ENCODE results near the gene FOXJ1.

FOXJ1 gene

GRCh38 chr17:76123749-76124581 is 17.1 kb downstream of the FOXJ1 start:
- TF ChIP-seq CTCF (conservative IDR thresholded peaks at IDR 0.05; ENCODE audit: low read length) (no peak), EZH2phosphoT487 (IDR thresholded peaks at IDR 0.05; ENCODE audit: borderline replicate concordance) (no peak)

GRCh38 chr17:76123191-76123499 is 17.9 kb downstream of the FOXJ1 start:
- TF ChIP-seq CTCF (conservative IDR thresholded peaks at IDR 0.05; ENCODE audit: low read length) (no peak), EZH2phosphoT487 (IDR thresholded peaks at IDR 0.05; ENCODE audit: borderline replicate concordance) (no peak)
- H3K36me3 ChIP-seq (ENCODE audit: insufficient read depth, low read length): no peaks in the 10 kb centered on the region
- H3F3A ChIP-seq (ENCODE audit: low read depth): no peaks in the 10 kb centered on the region
- H2AFZ ChIP-seq (ENCODE audit: low read length): no peak overlapping the region
- H3K4me3 ChIP-seq (ENCODE audit: low read length, poor library complexity, severe bottlenecking): no peak overlapping the region
- H3K4me1 ChIP-seq (ENCODE audit: insufficient read depth, low read length, poor library complexity, severe bottlenecking): no peaks in the 10 kb centered on the region
- no peaks in the 10 kb centered on the region for H3K27me3 ChIP-seq (ENCODE audit: insufficient read depth, low read length, poor library complexity, severe bottlenecking)
- no peaks in the 10 kb centered on the region for H3K9me2 ChIP-seq (replicated peaks; ENCODE audit: low read depth, low read length)
- no peak overlapping the region for H3K4me2 ChIP-seq (ENCODE audit: low read depth, low read length, poor library complexity, severe bottlenecking)
- H3K79me2 ChIP-seq (ENCODE audit: insufficient read depth, low read length): no peaks in the 10 kb centered on the region
- no peak overlapping the region for H3K9ac ChIP-seq (ENCODE audit: low read depth, low read length, poor library complexity, severe bottlenecking)
- H3K9me3 ChIP-seq (ENCODE audit: insufficient read depth, low read depth, low read length): no peaks in the 10 kb centered on the region
- H4K20me1 ChIP-seq (ENCODE audit: insufficient read depth, low read length, poor library complexity, severe bottlenecking): no peaks in the 10 kb centered on the region

More at GRCh38 chr17:76123749-76124581, 17.1 kb downstream of the FOXJ1 start:
- Histone ChIP-seq H2AFZ (ENCODE audit: low read length) (no peak overlapping the region), H3K9ac (ENCODE audit: low read depth, low read length, poor library complexity, severe bottlenecking) (no peak overlapping the region), H3K4me2 (ENCODE audit: low read depth, low read length, poor library complexity, severe bottlenecking) (no peak overlapping the region), H3K79me2 (ENCODE audit: insufficient read depth, low read length) (no peaks in the 10 kb centered on the region), H3K9me3 (ENCODE audit: insufficient read depth, low read depth, low read length) (no peaks in the 10 kb centered on the region), H3K4me3 (ENCODE audit: low read length, poor library complexity, severe bottlenecking) (no peak overlapping the region), H4K20me1 (ENCODE audit: insufficient read depth, low read length, poor library complexity, severe bottlenecking) (no peaks in the 10 kb centered on the region), H3F3A (ENCODE audit: low read depth) (no peaks in the 10 kb centered on the region), H3K36me3 (ENCODE audit: insufficient read depth, low read length) (no peaks in the 10 kb centered on the region), H3K27me3 (ENCODE audit: insufficient read depth, low read length, poor library complexity, severe bottlenecking) (no peaks in the 10 kb centered on the region), H3K9me2 (replicated peaks; ENCODE audit: low read depth, low read length) (no peaks in the 10 kb centered on the region), H3K4me1 (ENCODE audit: insufficient read depth, low read length, poor library complexity, severe bottlenecking) (no peaks in the 10 kb centered on the region)

DNA sequence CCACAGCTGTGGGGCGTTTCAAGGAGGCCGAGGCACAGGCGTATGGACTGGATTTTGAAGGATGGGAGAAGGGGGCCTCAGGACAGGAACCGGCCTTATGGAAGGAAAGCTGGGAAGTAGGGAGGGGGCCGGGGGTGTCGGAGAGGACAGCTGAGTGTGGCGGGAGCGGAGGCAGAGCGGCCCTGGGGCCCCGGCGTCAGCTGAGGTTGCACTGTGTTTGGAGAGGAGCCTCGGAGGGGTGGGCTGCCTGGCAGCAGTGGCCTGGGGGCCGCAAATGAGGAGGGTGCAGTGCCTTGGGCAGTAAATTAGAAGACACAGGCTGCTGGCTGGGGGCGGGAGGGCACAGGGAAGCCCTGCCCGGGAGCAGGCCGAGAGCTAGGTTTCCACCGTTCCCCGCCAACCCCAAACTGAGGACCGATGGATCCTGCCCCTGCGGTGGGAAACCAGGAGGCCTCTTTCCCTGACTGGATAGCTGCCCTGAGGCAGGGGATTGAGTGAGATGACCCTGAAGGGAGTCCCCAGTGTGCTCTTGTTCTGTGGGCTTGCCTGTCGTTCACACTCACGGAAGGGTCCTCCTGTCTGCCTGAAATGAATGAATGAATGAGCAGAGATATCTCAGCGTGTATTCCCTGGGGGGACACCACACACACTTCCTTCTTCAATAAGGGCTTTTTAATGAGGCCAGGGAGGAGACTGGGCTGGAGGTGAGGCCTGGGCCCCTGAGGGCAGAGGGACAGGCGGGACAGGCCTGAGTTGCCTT is 18.4 kb downstream of the FOXJ1 start:
- H4K20me1 ChIP-seq (ENCODE audit: insufficient read depth, low read length, poor library complexity, severe bottlenecking): no peaks in the 10 kb centered on the region
- no peak overlapping the region for H3K4me2 ChIP-seq (ENCODE audit: low read depth, low read length, poor library complexity, severe bottlenecking)
- no peaks in the 10 kb centered on the region for H3F3A ChIP-seq (ENCODE audit: low read depth)
- no peaks in the 10 kb centered on the region for H3K27me3 ChIP-seq (ENCODE audit: insufficient read depth, low read length, poor library complexity, severe bottlenecking)
- H3K9me2 ChIP-seq (replicated peaks; ENCODE audit: low read depth, low read length): no peaks in the 10 kb centered on the region
- H2AFZ ChIP-seq (ENCODE audit: low read length): no peak overlapping the region
- H3K79me2 ChIP-seq (ENCODE audit: insufficient read depth, low read length): no peaks in the 10 kb centered on the region
- no peaks in the 10 kb centered on the region for H3K9me3 ChIP-seq (ENCODE audit: insufficient read depth, low read depth, low read length)
- H3K4me1 ChIP-seq (ENCODE audit: insufficient read depth, low read length, poor library complexity, severe bottlenecking): no peaks in the 10 kb centered on the region
- H3K4me3 ChIP-seq (ENCODE audit: low read length, poor library complexity, severe bottlenecking): no peak overlapping the region
- no peaks in the 10 kb centered on the region for H3K36me3 ChIP-seq (ENCODE audit: insufficient read depth, low read length)
- no peak overlapping the region for H3K9ac ChIP-seq (ENCODE audit: low read depth, low read length, poor library complexity, severe bottlenecking)
- no peak for TF ChIP-seq CTCF (conservative IDR thresholded peaks at IDR 0.05; ENCODE audit: low read length)
- no peak for TF ChIP-seq EZH2phosphoT487 (IDR thresholded peaks at IDR 0.05; ENCODE audit: borderline replicate concordance)
